ENCODE measurements around the gene DUSP5. TPM values are rescaled to one million over a fixed set of nuclear protein-coding genes. Genes with fewer than 3 reads are reported as not detected.
A peak's percentile ranks its signal among the peaks of the same experiment; 100 is the strongest.

Gene DUSP5
- total and polyA plus RNA-seq, 2 of the 4 experiments (the other 2 are of a cell fraction) = 42.1 to 48.1 TPM

DNA sequence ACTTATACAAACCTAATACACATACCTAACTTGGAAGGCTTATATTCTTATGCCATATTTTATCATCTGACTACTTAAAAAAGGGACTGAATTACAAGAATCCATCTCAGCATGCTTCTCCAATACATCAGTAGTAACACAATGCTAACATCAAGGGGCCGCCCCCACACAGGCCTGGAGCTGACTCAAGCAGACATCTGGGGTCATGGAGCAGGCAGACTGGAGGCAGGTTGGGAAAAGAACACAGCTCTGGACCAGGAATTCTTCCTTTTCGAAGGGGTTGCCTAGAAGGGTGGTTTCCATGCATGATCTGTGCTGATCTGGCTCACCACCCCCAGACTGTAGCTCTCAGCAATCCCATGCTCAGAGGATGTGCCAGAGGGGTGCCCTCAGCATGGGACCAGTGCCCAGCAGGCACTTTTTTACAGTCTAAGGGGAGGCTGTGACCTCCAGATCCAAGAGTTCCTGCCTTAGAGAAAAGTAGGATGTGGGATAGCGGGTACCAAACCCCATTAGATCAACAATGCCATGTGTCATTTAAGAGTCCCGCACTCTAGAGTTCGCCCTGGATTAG lies 26.1 kb upstream of the DUSP5 start (continued):
- TF ChIP-seq SMC3 (IDR thresholded peaks at IDR 0.05; ENCODE audit: low read depth, low read length) = no peak

DNA sequence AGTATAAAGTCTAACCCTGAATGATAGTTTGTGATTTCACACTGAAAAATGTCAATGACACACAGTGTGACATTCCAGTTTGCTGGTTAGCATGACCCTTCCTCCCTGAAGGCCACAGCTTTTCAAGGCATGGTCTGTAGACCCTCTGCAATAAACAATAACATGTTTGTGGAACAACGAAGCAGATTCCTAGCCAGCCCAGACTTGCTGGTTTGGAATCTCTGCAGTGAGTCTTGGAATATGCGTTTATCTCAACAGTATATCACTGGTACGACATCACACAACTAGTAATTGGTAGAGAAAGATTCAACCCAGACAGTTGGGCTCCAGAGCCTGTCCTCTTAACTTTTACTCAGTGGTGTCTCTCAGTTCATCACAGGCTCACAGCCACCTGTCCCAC lies 23.7 kb upstream of the DUSP5 start:
- WGBS, 2 experiments (ENCODE audit: extremely low coverage in 2 of 2, insufficient read length in 1 of 2) = no CpG with 5 or more reads among the region's 3 CpGs
- no TSS peak for BruUV-seq (replicated peaks)
- Histone ChIP-seq H4K5ac (ENCODE audit: low read depth, low read length) (no peak overlapping the region), H3K4me3 (ENCODE audit: insufficient read depth, low read depth, low read length) (no peak overlapping the region), H2BK20ac (ENCODE audit: low read depth, low read length) (peak overlapping the region; percentile 37; the same call in 1 of the 2 replicates), H2BK5ac (ENCODE audit: low read depth, low read length, poor library complexity, severe bottlenecking) (no peak overlapping the region), H4K8ac (ENCODE audit: low read depth in 2 of 2, low read length in 2 of 2) (peak overlapping the region in 1 of 2 experiments; percentile 26; a peak in 1 of 4 replicates), H3K9ac (ENCODE audit: low read depth, low read length) (no peak overlapping the region), H3K9me3 (ENCODE audit: control insufficient read depth, insufficient read depth, low read length) (no peaks in the 10 kb centered on the region), H2AK5ac (ENCODE audit: low read depth, low read length) (peak overlapping the region; percentile 48; the same call in 1 of the 2 replicates), H2AFZ (replicated peaks; ENCODE audit: low read length, poor library complexity) (no peak overlapping the region), H2AK9ac (replicated peaks; ENCODE audit: low read depth, low read length, poor library complexity) (no peak overlapping the region), H3K27ac (ENCODE audit: insufficient read depth, low read length) (no peak overlapping the region), H3K79me1 (ENCODE audit: low read depth in 1 of 2, low read length in 2 of 2) (no peaks in the 10 kb centered on the region), H3K23ac (ENCODE audit: low read depth, low read length) (no peak overlapping the region; the same call in 1 of the 2 replicates), H4K20me1 (ENCODE audit: insufficient read depth, low read length) (no peaks in the 10 kb centered on the region), H3K27me3 (ENCODE audit: control insufficient read depth, insufficient read depth, low read length) (no peaks in the 10 kb centered on the region), H3K14ac (replicated peaks; ENCODE audit: low read depth, low read length) (peak overlapping the region; percentile 45; the same call in 1 of the 2 replicates), H2BK120ac (ENCODE audit: low read depth, low read length) (no peak overlapping the region), H4K91ac (ENCODE audit: insufficient read depth, low read depth, low read length) (no peak overlapping the region), H3K18ac (ENCODE audit: low read depth, low read length) (no peak overlapping the region), H3K4ac (ENCODE audit: low read depth, low read length) (peak overlapping the region; percentile 39; the same call in 1 of the 2 replicates), H2BK15ac (ENCODE audit: low read depth, low read length) (no peak overlapping the region), H3K9me1 (ENCODE audit: insufficient read depth, low read length) (peaks cover 4% of the 10 kb centered on the region; the same call in 1 of the 2 replicates), H3K36me3 (ENCODE audit: control insufficient read depth, insufficient read depth, low read length) (no peaks in the 10 kb centered on the region; the same call in 1 of the 2 replicates), H3K56ac (ENCODE audit: extremely low read depth, insufficient read depth, low read length) (no peak overlapping the region), H3K4me2 (ENCODE audit: low read depth, low read length) (no peak overlapping the region), H3K4me1 (ENCODE audit: control insufficient read depth, insufficient read depth, low read length) (peaks cover 3% of the 10 kb centered on the region)
- CTCF ChIA-PET = no interaction called here
- no peak for DNase-seq
- in situ Hi-C loops (cut with MboI; ENCODE audit: low sequenced_read_pairs) = no loop called here
- no peak for ATAC-seq (ENCODE audit: low read depth)
- POLR2A ChIA-PET (ENCODE audit: unreplicated experiment) = no interaction called here
- dilution Hi-C loops (cut with HindIII; ENCODE audit: low sequenced_read_pairs, unreplicated experiment) = no loop called here
- intact Hi-C loops (cut with micrococcal nuclease) = no loop called here
- TF ChIP-seq RFX5 (IDR thresholded peaks at IDR 0.05; ENCODE audit: low read depth, low read length) (no peak), POLR2A (IDR thresholded peaks at IDR 0.05; ENCODE audit: low read depth, low read length) (no peak), RAD21 (IDR thresholded peaks at IDR 0.05; ENCODE audit: low read length) (no peak), CEBPB (IDR thresholded peaks at IDR 0.05; ENCODE audit: low read depth, low read length) (no peak), BHLHE40 (IDR thresholded peaks at IDR 0.05; ENCODE audit: low read depth, low read length) (no peak), RCOR1 (IDR thresholded peaks at IDR 0.05; ENCODE audit: insufficient replicate concordance, low read length) (no peak), NFE2L2 (IDR thresholded peaks at IDR 0.05; ENCODE audit: low read depth, low read length) (no peak), SMC3 (IDR thresholded peaks at IDR 0.05; ENCODE audit: low read depth, low read length) (no peak), CHD1 (IDR thresholded peaks at IDR 0.05; ENCODE audit: low read depth, low read length) (no peak), MAFK (IDR thresholded peaks at IDR 0.05; ENCODE audit: low read depth, low read length) (no peak), FOS (IDR thresholded peaks at IDR 0.05; ENCODE audit: low read depth, low read length) (no peak)
- TF ChIP-seq, protein P1, sequence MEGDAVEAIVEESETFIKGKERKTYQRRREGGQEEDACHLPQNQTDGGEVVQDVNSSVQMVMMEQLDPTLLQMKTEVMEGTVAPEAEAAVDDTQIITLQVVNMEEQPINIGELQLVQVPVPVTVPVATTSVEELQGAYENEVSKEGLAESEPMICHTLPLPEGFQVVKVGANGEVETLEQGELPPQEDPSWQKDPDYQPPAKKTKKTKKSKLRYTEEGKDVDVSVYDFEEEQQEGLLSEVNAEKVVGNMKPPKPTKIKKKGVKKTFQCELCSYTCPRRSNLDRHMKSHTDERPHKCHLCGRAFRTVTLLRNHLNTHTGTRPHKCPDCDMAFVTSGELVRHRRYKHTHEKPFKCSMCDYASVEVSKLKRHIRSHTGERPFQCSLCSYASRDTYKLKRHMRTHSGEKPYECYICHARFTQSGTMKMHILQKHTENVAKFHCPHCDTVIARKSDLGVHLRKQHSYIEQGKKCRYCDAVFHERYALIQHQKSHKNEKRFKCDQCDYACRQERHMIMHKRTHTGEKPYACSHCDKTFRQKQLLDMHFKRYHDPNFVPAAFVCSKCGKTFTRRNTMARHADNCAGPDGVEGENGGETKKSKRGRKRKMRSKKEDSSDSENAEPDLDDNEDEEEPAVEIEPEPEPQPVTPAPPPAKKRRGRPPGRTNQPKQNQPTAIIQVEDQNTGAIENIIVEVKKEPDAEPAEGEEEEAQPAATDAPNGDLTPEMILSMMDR (conservative IDR thresholded peaks at IDR 0.05; ENCODE audit: low read depth, low read length) = no peak
- TF ChIP-seq, protein P2, sequence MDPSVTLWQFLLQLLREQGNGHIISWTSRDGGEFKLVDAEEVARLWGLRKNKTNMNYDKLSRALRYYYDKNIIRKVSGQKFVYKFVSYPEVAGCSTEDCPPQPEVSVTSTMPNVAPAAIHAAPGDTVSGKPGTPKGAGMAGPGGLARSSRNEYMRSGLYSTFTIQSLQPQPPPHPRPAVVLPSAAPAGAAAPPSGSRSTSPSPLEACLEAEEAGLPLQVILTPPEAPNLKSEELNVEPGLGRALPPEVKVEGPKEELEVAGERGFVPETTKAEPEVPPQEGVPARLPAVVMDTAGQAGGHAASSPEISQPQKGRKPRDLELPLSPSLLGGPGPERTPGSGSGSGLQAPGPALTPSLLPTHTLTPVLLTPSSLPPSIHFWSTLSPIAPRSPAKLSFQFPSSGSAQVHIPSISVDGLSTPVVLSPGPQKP (IDR thresholded peaks at IDR 0.05; ENCODE audit: borderline replicate concordance, low read depth, low read length) = no peak
- TF ChIP-seq, protein P3, sequence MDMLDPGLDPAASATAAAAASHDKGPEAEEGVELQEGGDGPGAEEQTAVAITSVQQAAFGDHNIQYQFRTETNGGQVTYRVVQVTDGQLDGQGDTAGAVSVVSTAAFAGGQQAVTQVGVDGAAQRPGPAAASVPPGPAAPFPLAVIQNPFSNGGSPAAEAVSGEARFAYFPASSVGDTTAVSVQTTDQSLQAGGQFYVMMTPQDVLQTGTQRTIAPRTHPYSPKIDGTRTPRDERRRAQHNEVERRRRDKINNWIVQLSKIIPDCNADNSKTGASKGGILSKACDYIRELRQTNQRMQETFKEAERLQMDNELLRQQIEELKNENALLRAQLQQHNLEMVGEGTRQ (IDR thresholded peaks at IDR 0.05; ENCODE audit: low read depth, low read length) = no peak
